GM21423 (cell line): ENCODE data around the gene KCNH4.
"Not testable (repeated sequence)": the region's sequence is repeated elsewhere in the genome, so short reads cannot be mapped to it uniquely, and the experiment has no call there.

Source experiments
- ATAC-seq: cut with Tn5 transposase; IDR thresholded peaks from one replicate; pipeline ENCODE4 v1.9.1; 2021; ENCODE audit warnings: mild to moderate bottlenecking, moderate library complexity; ENCODE audit not compliant: unreplicated experiment

Gene KCNH4

GRCh38 chr17:42140690-42141089 lies 40.3 kb downstream of the KCNH4 start:
- not testable (repeated sequence) for ATAC-seq

GRCh38 chr17:42138749-42139492 lies 42.0 kb downstream of the KCNH4 start:
- ATAC-seq: no peak

GRCh38 chr17:42136654-42137051 lies 44.3 kb downstream of the KCNH4 start:
- ATAC-seq: no peak

GRCh38 chr17:42135664-42136653 lies 45.0 kb downstream of the KCNH4 start:
- no peak for ATAC-seq

GRCh38 chr17:42135151-42135550 lies 45.8 kb downstream of the KCNH4 start:
- ATAC-seq: no peak

- peak; percentile 67 for ATAC-seq
Observed at GRCh38 chr17:42133461-42134041, 47.4 kb downstream of the KCNH4 start.

GRCh38 chr17:42132941-42133340 lies 48.0 kb downstream of the KCNH4 start:
- peak; percentile 30 for ATAC-seq

GRCh38 chr17:42131981-42132432 lies 48.9 kb downstream of the KCNH4 start:
- ATAC-seq: no peak

- no peak for ATAC-seq
Observed at GRCh38 chr17:42131232-42131631, 49.7 kb downstream of the KCNH4 start.

- ATAC-seq: no peak
Observed at GRCh38 chr17:42130310-42130936, 50.5 kb downstream of the KCNH4 start.

- ATAC-seq: no peak
Observed at GRCh38 chr17:42129109-42129837, 51.7 kb downstream of the KCNH4 start.

- no peak for ATAC-seq
Observed at GRCh38 chr17:42127414-42127813, 53.5 kb downstream of the KCNH4 start.

- no peak for ATAC-seq
Observed at GRCh38 chr17:42126836-42127235, 54.1 kb downstream of the KCNH4 start.

GRCh38 chr17:42125565-42125964 lies 55.4 kb downstream of the KCNH4 start:
- no peak for ATAC-seq

GRCh38 chr17:42124256-42124655 lies 56.7 kb downstream of the KCNH4 start:
- no peak for ATAC-seq

- no peak for ATAC-seq
Observed at GRCh38 chr17:42122371-42123303, 58.3 kb downstream of the KCNH4 start, which contains the start of gene HSPB9. TSS of gene HSPB9 (plus strand) at chr17:42122804. CDS start at chr17:42122851, 47 bp downstream.

GRCh38 chr17:42120770-42121769 lies 59.9 kb downstream of the KCNH4 start, which contains the start of gene KAT2A:
TSS of gene KAT2A (minus strand) at chr17:42121367. CDS start at chr17:42121304, 63 bp downstream.
- peak; percentile 78 for ATAC-seq
